ENCODE results near the gene PHF2. TPM values are rescaled to one million over a fixed set of nuclear protein-coding genes. Genes with fewer than 3 reads are reported as not detected.
A peak's percentile ranks its signal among the peaks of the same experiment; 100 is the strongest.

The PHF2 gene
- polyA plus RNA-seq, 3 donors = 0.40 to 16.0 (median 0.97) TPM

DNA sequence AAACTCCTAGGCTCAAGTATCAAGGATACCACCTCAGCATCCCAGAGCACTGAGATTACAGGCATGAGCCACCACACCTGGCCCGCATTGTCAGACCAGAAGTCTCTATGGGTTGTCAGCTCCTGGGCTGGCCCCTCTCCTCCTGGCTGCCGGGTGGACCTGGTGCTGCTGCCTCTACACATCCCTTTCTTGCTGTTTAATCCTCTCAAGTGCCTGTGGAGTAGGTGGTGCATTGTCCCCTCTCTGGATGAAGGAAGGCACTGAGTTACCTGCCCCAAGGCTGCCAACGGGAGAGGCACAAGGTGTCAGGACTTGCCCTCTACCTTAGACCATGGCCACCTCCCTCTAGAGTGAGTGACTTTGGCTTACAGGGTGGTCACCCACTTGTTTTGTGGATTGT lies 37.4 kb downstream of the PHF2 start:
- no peak overlapping the region for H3K27ac ChIP-seq (ENCODE audit: low read depth in 1 of 2, low read length in 2 of 2)
- H3K4me3 ChIP-seq (replicated peaks in 1 of 3; ENCODE audit: low read depth in 2 of 3, low read length in 3 of 3) = no peak overlapping the region
- no peak overlapping the region for H3K4me3 Mint-ChIP-seq
- H2AFZ ChIP-seq (ENCODE audit: insufficient read depth, low read depth, low read length, poor library complexity, severe bottlenecking) = no peak overlapping the region
- H3K36me3 Mint-ChIP-seq = peaks cover 10 to 16% of the 10 kb centered on the region in 2 donors
- peaks cover 55% of the 10 kb centered on the region for H3K79me2 ChIP-seq (ENCODE audit: insufficient read depth, low read length)
- peaks cover 0 to 13% of the 10 kb centered on the region in 2 donors for H3K36me3 ChIP-seq (replicated peaks in 1 of 2; ENCODE audit: control insufficient read depth in 1 of 2, insufficient read depth in 2 of 2, low read length in 2 of 2)
- H3K27me3 Mint-ChIP-seq (ENCODE audit: low read depth in 3 of 3) = no peaks in the 10 kb centered on the region
- WGBS (ENCODE audit: insufficient coverage) = 29% methylated on average over 1 of the region's 3 CpGs
- no peak overlapping the region for H3K9ac ChIP-seq (ENCODE audit: insufficient read depth, low read length, poor library complexity, severe bottlenecking)
- H3K4me2 ChIP-seq (replicated peaks; ENCODE audit: extremely low read depth, low read length, poor library complexity, severe bottlenecking) = no peak overlapping the region
- no peak for DNase-seq
- H3K27me3 ChIP-seq (ENCODE audit: control insufficient read depth in 2 of 2, insufficient read depth in 2 of 2, low read length in 2 of 2) = no peaks in the 10 kb centered on the region
- no peaks in the 10 kb centered on the region for H3K4me1 ChIP-seq (ENCODE audit: control insufficient read depth in 1 of 2, insufficient read depth in 2 of 2, low read length in 2 of 2)
- TF ChIP-seq, protein P1, sequence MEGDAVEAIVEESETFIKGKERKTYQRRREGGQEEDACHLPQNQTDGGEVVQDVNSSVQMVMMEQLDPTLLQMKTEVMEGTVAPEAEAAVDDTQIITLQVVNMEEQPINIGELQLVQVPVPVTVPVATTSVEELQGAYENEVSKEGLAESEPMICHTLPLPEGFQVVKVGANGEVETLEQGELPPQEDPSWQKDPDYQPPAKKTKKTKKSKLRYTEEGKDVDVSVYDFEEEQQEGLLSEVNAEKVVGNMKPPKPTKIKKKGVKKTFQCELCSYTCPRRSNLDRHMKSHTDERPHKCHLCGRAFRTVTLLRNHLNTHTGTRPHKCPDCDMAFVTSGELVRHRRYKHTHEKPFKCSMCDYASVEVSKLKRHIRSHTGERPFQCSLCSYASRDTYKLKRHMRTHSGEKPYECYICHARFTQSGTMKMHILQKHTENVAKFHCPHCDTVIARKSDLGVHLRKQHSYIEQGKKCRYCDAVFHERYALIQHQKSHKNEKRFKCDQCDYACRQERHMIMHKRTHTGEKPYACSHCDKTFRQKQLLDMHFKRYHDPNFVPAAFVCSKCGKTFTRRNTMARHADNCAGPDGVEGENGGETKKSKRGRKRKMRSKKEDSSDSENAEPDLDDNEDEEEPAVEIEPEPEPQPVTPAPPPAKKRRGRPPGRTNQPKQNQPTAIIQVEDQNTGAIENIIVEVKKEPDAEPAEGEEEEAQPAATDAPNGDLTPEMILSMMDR (IDR thresholded peaks at IDR 0.05) = no peak
- H3K27ac Mint-ChIP-seq = peak overlapping the region in 2 of 7 donors; percentile 19 to 56
- peaks cover 89% of the 10 kb centered on the region for H4K20me1 ChIP-seq (ENCODE audit: insufficient read depth, low read length)
- peaks cover 9% of the 10 kb centered on the region for H3K4me1 Mint-ChIP-seq
- peaks cover 9 to 16% of the 10 kb centered on the region in 2 donors for H3K9me3 ChIP-seq (replicated peaks in 1 of 2; ENCODE audit: control insufficient read depth in 1 of 2, insufficient read depth in 1 of 2, low read length in 2 of 2)
- H3K9me3 Mint-ChIP-seq = peaks cover 7 to 18% (median 14%) of the 10 kb centered on the region in 7 donors
- intact Hi-C loops (cut with micrococcal nuclease) = no loop called here

DNA sequence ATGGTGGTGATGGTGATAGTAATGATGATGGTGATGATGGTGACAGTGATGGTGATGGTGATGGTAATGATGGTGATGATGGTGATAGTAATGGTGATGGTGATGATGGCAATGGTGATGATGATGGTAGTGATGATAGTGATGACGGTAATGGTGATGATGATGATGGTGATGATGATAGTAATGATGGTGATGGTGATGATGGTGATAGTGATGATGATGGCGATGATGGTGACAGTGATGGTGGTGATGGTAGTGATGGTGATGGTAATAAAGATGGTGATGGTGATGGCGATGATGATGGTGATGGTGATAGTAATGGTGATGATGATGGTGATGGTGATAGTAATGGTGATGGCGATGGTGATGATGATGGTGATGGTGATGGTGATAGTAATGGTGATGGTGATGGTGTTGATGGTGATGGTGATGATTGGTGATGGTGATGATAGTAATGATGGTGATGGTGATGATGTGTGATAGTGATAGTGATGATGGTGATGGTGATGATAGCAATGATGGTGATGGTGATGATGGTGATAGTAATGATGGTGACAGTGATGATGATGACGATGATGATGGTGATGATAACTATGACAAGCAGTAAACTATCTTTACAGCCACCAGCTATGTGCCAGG lies 38.6 kb downstream of the PHF2 start:
- H3K27ac ChIP-seq (ENCODE audit: low read depth in 1 of 2, low read length in 2 of 2) = no peak overlapping the region
- no peak for DNase-seq
- Mint-ChIP-seq H3K4me1 (peaks cover 9% of the 10 kb centered on the region), H3K4me3 (no peak overlapping the region), H3K36me3 (peaks cover 10 to 16% of the 10 kb centered on the region in 2 donors), H3K9me3 (peaks cover 4 to 8% (median 4%) of the 10 kb centered on the region in 7 donors), H3K27me3 (ENCODE audit: low read depth in 3 of 3) (no peaks in the 10 kb centered on the region), H3K27ac (no peak overlapping the region)
- no peaks in the 10 kb centered on the region for H3K27me3 ChIP-seq (ENCODE audit: control insufficient read depth in 2 of 2, insufficient read depth in 2 of 2, low read length in 2 of 2)
- TF ChIP-seq, protein P1 (IDR thresholded peaks at IDR 0.05) = no peak
- no peak overlapping the region for H3K9ac ChIP-seq (ENCODE audit: insufficient read depth, low read length, poor library complexity, severe bottlenecking)
- peaks cover 0 to 13% of the 10 kb centered on the region in 2 donors for H3K36me3 ChIP-seq (replicated peaks in 1 of 2; ENCODE audit: control insufficient read depth in 1 of 2, insufficient read depth in 2 of 2, low read length in 2 of 2)
- H3K9me3 ChIP-seq (replicated peaks in 1 of 2; ENCODE audit: control insufficient read depth in 1 of 2, insufficient read depth in 1 of 2, low read length in 2 of 2) = peaks cover 3 to 6% of the 10 kb centered on the region in 2 donors
- peaks cover 97% of the 10 kb centered on the region for H4K20me1 ChIP-seq (ENCODE audit: insufficient read depth, low read length)
- no peak overlapping the region for H2AFZ ChIP-seq (ENCODE audit: insufficient read depth, low read depth, low read length, poor library complexity, severe bottlenecking)
- H3K4me2 ChIP-seq (replicated peaks; ENCODE audit: extremely low read depth, low read length, poor library complexity, severe bottlenecking) = no peak overlapping the region
- intact Hi-C loops (cut with micrococcal nuclease) = no loop called here
- no peaks in the 10 kb centered on the region for H3K4me1 ChIP-seq (ENCODE audit: control insufficient read depth in 1 of 2, insufficient read depth in 2 of 2, low read length in 2 of 2)
- 61% methylated on average over 4 of the region's 5 CpGs for WGBS (ENCODE audit: insufficient coverage)
- no peak overlapping the region for H3K4me3 ChIP-seq (replicated peaks in 1 of 3; ENCODE audit: low read depth in 2 of 3, low read length in 3 of 3)
- peaks cover 45% of the 10 kb centered on the region for H3K79me2 ChIP-seq (ENCODE audit: insufficient read depth, low read length)

Data from CD14-positive monocyte (primary cell).